ENCODE measurements around the gene ZNRD2.
A peak's percentile ranks its signal among the peaks of the same experiment; 100 is the strongest.

The ZNRD2 gene

GRCh38 chr11:65610404-65610803 is 40.1 kb downstream of the ZNRD2 start:
- DNase-seq (ENCODE audit: low read depth), result no peak

GRCh38 chr11:65611028-65611757 is 40.9 kb downstream of the ZNRD2 start:
- no peak for DNase-seq (ENCODE audit: low read depth)

- no peak for DNase-seq (ENCODE audit: low read depth)
Observed at GRCh38 chr11:65611758-65612603, 41.7 kb downstream of the ZNRD2 start.

- DNase-seq (ENCODE audit: low read depth), result no peak
Observed at GRCh38 chr11:65612691-65613090, 42.4 kb downstream of the ZNRD2 start.

- no peak for DNase-seq (ENCODE audit: low read depth)
Observed at GRCh38 chr11:65613091-65613928, 43.0 kb downstream of the ZNRD2 start.

GRCh38 chr11:65615229-65615949 is 45.1 kb downstream of the ZNRD2 start, which contains the start of gene PCNX3:
Gene PCNX3, plus strand, starts transcription at chr11:65615776. Its CDS starts 536 bp downstream, at chr11:65616312.
- peak; percentile 100 for DNase-seq (ENCODE audit: low read depth)

GRCh38 chr11:65615950-65616574 is 45.8 kb downstream of the ZNRD2 start:
- no peak for DNase-seq (ENCODE audit: low read depth)

GRCh38 chr11:65616575-65617001 is 46.3 kb downstream of the ZNRD2 start:
- no peak for DNase-seq (ENCODE audit: low read depth)

- no peak for DNase-seq (ENCODE audit: low read depth)
Observed at GRCh38 chr11:65617136-65617850, 47.0 kb downstream of the ZNRD2 start.

GRCh38 chr11:65617990-65618751 is 47.9 kb downstream of the ZNRD2 start:
- no peak for DNase-seq (ENCODE audit: low read depth)

- no peak for DNase-seq (ENCODE audit: low read depth)
Observed at GRCh38 chr11:65618763-65619162, 48.5 kb downstream of the ZNRD2 start.

GRCh38 chr11:65619281-65619928 is 49.1 kb downstream of the ZNRD2 start:
- no peak for DNase-seq (ENCODE audit: low read depth)

GRCh38 chr11:65620666-65621065 is 50.4 kb downstream of the ZNRD2 start:
- no peak for DNase-seq (ENCODE audit: low read depth)

GRCh38 chr11:65621460-65621859 is 51.2 kb downstream of the ZNRD2 start:
- DNase-seq (ENCODE audit: low read depth), result no peak
